HG03354 (cell line): ENCODE data around the gene TRMT5.
A peak's percentile ranks its signal among the peaks of the same experiment; 100 is the strongest.

Experiments used
- ATAC-seq: cut with Tn5 transposase; IDR thresholded peaks from one replicate; pipeline ENCODE4 v1.9.1; 2021; ENCODE audit warnings: mild to moderate bottlenecking; ENCODE audit not compliant: unreplicated experiment, poor library complexity, severe bottlenecking

TRMT5 gene, protein sequence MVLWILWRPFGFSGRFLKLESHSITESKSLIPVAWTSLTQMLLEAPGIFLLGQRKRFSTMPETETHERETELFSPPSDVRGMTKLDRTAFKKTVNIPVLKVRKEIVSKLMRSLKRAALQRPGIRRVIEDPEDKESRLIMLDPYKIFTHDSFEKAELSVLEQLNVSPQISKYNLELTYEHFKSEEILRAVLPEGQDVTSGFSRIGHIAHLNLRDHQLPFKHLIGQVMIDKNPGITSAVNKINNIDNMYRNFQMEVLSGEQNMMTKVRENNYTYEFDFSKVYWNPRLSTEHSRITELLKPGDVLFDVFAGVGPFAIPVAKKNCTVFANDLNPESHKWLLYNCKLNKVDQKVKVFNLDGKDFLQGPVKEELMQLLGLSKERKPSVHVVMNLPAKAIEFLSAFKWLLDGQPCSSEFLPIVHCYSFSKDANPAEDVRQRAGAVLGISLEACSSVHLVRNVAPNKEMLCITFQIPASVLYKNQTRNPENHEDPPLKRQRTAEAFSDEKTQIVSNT

GRCh38 chr14:60980811-60981632, at the start of gene TRMT5, which contains the start of gene SLC38A6:
Gene TRMT5, minus strand, starts transcription at chr14:60981079. Its CDS starts 106 bp downstream, at chr14:60980973.
Gene SLC38A6, plus strand, starts transcription at chr14:60981245. Its CDS starts 33 bp downstream, at chr14:60981278.
- ATAC-seq = peak; percentile 87

DNA sequence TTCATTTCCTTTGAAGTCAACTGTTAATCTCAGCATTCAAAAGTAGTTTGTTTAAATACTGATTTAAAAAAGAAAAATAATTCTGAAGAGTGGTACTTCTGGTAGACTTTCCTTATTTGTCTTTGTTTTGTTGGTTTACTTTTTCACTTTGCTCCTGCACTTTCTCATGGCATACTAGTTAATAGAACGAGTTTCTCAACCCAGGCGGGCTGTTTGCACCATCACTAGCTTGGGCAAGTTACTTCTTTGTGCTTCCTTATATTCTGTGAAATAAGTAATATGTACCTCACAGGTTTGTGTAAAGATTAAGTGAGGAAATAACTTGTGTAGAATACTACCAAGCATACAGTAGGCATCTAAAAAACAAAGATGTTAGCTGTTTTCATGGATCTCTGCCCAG, 45.6 kb upstream of the TRMT5 start:
- ATAC-seq = no peak

- peak; percentile 82 for ATAC-seq
These were observed 44.7 kb upstream of the TRMT5 start for GRCh38 chr14:61025251-61026223.

GRCh38 chr14:61019537-61019936, 38.7 kb upstream of the TRMT5 start:
- ATAC-seq = no peak

GRCh38 chr14:61003571-61003970, 22.7 kb upstream of the TRMT5 start:
- ATAC-seq = no peak

DNA sequence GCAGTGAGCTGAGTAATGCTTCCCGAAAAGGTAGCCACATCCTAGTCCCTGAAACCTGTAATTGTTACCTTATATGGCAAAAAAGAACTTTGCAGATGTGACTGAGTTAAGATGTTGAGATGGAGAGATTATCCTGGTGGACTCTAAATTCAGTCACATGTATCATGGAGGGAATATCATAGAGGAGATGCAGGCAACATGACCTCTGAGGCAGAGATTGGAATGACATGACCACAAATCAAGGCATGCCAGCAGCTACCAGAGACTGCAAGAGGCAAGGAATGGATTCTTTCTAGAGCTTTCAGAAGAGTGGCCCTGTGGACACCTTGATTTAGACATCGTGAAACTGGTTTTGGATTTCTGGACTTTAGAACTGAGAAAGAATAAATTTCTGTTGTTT, 18.7 kb upstream of the TRMT5 start:
- ATAC-seq = no peak

- no peak for ATAC-seq
These were observed 17.7 kb upstream of the TRMT5 start for GRCh38 chr14:60998617-60999016.

- ATAC-seq = no peak
These were observed 8.7 kb upstream of the TRMT5 start for GRCh38 chr14:60989599-60989998.

DNA sequence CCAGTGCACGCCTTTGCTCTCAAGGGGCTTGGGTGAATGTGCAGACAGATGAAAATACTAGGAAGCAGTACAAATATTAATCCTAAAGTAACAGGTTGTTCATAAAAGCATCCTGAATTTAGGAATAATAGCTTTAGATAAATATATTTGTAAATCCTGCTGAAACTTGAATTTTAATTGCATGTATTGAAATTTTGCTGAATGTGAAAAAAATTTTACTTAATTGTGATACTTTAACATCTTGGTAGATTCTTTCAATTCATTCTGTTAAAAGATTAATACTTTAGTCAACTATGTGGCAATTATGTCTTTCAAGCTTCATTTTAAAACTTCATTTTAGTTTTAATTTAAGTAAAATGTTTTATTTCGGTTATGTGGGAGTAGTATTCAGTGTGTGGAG, 5.6 kb upstream of the TRMT5 start:
- ATAC-seq = no peak

DNA sequence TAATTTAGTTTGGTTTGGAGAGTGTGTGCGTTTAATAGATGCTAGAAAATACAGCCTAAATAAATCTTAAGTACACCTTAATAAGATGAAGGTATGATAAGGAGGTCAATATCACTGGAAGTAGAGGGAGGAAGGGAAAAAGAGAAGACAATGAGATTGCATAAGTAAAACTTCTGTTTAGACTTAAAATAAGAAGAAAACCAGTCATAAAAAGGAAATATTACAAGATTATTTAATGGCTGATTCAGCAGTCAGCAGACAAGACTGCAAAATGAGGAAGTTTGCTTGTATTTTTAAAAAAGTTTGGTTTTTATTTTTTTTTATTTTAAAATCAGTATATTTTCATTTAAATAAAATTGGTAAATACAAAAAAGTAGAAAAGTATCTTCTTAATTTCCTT, 3.3 kb upstream of the TRMT5 start:
- no peak for ATAC-seq

DNA sequence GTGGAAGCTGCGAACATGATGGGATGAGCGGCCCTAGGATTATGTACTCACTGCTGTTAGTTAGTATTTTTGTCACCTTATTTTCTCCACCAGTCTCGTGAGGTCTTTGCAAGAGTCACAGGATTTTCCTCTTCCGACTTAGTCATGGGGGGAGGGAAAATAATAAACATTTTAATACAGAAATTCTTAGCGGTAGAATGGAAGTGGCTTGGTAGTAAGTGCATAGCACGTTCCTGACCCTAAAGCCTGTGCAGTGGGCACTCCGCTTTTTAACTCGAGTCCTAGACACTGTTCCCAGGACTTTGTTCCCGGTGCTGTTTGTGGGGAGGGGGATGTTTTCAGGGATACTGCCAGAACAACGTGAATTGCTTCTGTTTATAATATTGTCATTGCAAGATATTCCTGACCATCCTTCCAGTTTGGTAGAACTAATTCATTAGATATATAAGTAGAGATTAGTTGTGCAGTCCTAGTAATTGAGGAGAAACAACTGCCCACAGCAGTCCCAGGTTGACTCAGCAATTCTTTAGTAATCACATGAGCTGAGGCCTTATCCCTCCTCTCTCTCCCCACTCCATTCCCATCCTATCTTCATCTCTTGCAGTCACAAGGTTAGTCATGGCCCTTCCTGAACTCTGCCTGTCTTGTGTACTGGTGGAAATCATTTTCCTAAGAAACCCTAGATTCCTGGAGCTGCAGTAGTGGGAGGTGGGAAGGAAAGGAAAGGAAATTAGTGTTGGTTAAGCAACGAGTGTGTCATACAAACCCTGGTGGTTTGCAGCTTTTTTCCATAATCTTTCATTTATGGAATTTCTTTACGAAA, 965 bp upstream of the TRMT5 start:
- ATAC-seq = no peak

DNA sequence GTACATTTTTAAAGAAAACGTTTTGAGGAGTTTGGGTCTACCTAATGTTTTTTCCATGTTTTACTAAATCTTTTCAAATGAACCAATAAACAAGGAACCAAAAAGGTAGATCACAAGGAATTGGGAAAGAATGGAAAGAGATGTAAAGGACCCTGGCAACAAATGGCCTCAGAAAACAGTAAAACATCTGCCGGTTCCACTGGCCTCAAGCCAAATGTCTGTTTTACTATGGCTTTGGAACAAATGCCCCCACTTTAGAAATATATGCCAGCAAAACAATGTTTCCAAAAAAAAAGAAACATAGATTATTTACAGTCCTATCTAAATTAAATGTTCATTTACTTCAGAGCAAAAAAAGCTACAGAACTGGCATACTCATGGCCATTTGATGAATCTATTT, 3.0 kb downstream of the TRMT5 start:
- no peak for ATAC-seq

DNA sequence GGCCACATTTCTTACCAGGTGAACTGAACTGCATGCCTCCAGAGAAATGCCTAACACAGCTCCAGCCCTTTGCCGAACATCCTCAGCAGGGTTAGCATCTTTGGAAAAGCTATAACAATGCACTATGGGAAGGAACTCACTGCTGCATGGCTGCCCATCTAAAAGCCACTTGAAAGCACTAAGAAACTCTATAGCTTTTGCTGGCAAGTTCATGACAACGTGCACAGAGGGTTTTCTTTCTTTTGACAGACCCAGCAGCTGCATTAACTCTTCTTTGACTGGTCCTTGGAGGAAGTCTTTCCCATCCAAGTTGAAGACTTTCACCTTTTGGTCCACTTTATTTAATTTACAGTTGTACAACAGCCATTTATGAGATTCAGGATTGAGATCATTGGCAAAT, 5.3 kb downstream of the TRMT5 start:
- ATAC-seq = no peak

DNA sequence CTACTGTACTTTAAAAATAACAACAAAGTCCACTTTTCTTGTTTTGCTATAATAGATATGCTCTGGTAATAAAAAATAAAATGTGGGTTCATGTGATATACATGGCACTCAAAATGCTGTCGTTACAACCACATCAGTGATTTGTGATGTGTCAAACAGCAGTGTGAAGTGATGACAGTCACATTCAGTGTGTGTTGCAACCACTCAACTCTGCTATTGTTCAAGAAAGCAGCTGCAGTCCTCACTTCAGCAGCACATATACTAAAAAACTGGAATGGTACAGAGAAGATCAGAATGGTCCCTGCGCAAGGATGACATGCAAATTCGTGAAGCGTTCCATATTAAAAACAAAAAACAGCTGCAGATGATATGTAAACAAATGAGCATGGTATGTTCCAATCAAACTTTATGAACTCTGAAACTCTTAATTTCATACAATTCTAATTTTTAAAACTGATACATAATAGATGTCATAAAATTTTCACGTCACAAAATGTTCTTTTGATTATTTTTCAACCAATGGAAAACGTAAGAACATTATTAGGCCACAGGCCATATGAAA, 6.7 kb downstream of the TRMT5 start:
- no peak for ATAC-seq

GRCh38 chr14:60973070-60973469, 7.8 kb downstream of the TRMT5 start:
- ATAC-seq = no peak

- no peak for ATAC-seq
These were observed 8.6 kb downstream of the TRMT5 start for GRCh38 chr14:60972295-60972694.

DNA sequence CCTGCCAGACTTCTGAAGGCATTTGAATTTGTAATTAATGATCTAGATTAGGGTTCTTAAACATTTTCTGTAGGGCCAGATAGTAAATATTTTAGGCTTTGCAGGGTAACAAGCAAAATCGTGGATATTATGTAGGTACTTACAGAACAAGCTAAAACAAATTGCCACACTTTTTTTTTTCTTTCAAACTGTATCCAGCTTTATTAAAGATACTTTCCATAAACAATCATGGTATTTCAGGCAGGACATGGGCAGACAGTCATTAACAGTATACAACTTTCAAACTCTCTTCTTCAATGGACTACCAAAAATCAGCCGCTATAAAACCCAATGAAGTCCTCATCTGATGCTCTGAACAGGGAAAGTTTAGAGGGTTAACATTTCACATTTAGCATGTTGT, 9.6 kb downstream of the TRMT5 start:
- no peak for ATAC-seq

DNA sequence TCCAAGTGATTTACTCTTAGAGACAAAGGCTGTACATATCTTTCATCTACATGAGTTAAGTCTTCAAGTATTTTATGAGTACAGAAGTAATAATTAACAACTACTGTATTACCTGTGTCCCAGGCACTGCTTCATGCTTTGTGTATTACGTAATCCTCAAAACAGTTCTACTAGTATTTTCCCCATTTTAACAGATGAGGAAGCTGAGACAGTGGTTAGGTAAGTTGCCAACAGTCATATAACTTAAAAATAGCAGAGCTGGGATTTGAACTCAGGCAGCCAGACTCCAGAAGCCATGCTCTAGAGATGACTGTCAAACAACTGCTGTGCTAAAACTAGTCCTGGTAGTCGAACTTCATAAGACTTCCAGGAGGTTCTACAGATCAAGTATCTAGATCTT, 10.7 kb downstream of the TRMT5 start:
- no peak for ATAC-seq
